ENCODE results near the gene CENPX.

CENPX gene

DNA sequence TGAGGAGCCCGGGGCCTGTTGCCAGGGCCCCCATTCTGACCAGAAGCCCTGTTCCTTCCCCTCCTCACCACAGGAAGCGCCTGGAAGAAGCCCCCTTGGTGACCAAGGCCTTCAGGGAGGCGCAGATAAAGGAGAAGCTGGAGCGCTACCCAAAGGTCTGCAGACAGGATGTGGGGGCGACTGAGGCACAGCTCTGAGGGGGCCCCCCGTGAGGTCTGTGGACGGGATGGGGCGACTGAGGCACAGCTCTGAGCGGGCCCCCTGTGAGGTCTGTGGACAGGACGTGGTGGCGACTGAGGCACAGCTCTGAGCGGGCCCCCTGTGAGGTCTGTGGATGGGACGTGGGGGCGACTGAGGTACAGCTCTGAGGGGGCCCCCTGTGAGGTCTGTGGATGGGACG lies 13.3 kb downstream of the CENPX start:
- no peak for DNase-seq

DNA sequence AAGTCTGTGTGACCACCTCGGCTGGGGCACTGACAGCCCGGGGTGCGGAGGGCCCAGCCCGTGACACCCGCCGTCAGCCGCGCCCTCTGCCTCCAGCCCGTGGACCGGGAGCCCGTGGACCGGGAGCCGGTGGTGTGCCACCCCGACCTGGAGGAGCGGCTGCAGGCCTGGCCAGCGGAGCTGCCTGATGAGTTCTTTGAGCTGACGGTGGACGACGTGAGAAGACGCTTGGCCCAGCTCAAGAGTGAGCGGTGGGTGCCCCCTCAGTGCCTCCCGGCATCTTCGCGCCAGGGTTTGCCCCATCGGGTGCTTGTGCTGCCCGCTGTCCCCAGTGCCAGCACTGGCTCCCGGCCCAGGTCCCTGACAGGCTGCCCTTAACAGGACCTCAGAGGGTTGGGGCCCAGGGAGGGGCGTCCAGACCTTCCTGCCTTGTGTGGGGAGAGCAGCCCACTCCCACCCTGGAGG lies 13.7 kb downstream of the CENPX start:
- DNase-seq = no peak

DNA sequence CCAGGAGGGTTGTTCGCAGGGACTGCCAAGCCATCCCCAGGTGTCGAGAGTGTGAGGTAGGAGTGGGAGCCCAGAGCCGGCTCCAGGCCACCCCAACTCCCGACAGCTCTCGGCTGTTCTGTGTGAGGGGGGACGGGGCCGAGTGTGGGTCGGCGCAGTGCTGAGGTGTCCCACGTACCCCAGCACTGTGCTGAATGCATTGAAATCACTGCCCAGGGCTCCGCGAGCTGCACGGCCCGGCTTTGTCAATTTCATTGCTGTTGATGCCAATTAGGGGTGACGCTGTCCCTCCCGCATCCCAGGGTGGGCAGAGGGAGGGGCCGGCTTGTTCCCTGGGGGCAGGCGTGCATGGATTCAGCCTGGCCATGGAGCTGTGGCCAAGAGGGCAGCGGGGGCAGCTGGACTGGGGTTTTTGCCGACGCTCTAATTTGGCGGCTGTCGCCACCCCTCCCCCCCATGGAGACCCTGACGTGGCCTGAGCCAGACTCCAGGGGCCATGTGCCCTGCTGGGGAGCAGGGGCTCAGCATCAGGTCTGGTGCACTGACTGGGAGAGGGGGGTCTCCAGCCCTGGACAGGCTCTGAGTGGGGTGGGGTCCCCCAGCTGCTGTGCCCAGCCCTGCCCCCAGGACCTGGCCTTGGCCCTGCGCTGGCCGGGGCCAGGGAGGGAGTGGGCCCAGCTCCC lies 14.3 kb downstream of the CENPX start:
- no peak for DNase-seq

DNA sequence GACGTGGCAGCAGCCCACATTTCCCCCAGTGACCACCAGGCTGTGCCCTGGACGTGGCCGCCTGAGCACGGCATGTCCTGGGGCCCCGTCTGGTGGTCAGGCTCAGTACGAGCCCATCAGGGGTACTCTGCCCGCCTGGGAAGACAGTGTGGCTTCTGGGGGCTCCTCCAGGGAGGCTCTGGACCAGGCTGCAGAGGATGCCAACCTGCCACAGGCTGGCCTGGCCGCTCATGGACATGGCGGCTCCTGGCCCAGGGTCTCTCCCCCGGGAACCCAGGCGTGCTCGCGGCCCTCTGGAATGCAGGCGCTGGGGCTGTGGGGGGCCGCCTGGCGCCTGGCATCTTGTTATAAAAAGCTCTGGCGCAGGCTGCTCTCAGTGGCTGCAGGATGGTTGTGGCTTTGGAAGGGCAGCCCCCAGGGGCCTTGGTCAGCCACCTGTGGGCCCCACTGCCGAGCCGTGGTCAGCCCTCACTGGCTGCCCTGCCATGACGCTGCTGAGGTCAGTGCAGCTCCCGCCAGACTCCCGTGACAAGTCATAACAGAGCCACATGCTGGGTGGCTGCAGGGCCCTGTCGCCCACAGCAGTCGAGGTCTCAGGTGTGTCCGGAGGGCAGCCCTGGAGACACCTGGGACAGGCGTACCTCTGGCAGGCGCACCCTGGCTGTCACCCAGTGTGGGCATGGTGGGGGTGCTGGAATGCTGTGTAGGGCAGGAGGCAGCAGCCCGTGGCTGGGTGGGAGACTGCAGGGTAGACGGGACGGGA lies 15.0 kb downstream of the CENPX start:
- DNase-seq = no peak

DNA sequence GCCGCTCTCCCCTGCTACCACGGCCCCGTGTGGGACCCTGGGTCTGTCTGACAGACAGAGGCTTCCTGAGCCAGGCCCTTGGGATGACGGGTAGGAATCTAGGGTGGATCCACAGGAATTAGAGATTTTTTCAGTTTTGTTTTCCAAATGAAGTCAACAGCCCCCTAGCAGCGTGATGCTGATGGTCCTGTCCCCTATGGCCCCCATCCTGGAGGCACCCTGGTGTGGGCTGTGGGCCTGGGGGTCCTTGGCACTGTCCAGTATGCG lies 15.5 kb downstream of the CENPX start:
- DNase-seq = no peak

DNA sequence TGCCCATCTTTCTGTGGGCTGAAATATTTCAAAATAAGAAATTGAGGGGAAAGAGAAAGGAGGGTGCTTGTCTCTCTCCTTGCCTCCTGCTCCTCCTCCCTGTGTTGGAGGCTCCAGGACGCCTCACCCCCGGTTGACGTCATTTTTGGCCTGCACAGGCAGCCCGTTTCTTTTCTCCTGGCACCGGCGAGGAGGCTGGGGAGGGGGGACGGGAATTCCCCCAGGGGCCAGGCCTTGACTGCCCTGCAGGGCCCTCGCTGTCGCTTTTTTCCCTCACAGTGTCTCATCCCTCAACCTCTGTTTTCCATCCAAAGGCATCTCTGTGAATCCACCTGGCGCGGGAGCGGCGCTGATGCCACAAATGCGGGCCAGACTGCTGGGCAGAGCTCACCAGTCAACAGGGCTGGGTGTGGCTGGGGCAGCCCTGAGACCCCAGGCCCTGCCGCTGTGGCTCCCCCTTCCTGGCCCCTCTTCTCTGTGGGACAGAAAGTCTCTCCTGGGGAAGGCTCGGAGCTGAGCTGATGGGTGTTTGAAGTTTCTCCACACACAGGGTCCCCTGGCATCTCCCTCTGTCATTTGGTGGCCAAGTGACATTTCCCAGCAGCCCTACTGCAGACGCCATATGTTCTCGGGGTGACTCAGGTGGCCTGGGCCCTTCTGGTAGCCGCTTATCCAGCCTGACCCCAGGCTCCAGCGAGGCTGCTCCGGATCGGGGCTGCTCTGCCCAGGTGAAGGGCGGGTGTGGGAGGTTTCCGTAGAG lies 16.0 kb downstream of the CENPX start:
- DNase-seq = no peak

DNA sequence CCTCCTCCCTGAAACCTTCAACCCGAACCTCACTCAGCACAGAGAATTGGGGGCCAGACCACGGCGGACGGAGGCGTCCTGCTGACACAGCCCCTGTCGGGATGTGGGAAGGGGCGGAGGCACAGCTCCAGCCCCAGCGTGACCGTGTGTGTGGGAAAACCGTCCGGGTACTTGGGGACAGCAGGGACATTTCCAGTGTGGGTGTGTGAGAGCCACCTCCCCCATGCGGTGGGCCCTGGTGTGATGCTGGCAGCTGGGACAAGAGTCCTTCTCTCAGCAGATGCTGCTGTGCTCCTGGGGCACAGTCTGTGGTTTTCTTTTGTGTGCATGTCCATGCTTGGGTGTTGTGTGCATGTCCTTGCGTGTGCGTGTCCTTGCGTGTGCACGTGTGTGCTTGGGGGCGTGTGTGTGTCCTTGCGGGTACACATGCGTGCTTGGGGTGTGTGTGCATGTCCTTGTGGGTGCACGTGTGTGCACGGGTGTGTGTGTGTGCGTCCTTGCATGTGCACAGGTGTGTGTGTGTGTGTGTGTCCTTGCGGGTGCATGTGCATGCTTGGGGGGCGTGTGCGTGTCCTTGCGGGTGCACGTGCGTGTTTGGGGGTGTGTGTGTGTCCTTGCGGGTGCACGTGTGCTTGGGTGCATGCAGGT lies 16.9 kb downstream of the CENPX start:
- no peak for DNase-seq

DNA sequence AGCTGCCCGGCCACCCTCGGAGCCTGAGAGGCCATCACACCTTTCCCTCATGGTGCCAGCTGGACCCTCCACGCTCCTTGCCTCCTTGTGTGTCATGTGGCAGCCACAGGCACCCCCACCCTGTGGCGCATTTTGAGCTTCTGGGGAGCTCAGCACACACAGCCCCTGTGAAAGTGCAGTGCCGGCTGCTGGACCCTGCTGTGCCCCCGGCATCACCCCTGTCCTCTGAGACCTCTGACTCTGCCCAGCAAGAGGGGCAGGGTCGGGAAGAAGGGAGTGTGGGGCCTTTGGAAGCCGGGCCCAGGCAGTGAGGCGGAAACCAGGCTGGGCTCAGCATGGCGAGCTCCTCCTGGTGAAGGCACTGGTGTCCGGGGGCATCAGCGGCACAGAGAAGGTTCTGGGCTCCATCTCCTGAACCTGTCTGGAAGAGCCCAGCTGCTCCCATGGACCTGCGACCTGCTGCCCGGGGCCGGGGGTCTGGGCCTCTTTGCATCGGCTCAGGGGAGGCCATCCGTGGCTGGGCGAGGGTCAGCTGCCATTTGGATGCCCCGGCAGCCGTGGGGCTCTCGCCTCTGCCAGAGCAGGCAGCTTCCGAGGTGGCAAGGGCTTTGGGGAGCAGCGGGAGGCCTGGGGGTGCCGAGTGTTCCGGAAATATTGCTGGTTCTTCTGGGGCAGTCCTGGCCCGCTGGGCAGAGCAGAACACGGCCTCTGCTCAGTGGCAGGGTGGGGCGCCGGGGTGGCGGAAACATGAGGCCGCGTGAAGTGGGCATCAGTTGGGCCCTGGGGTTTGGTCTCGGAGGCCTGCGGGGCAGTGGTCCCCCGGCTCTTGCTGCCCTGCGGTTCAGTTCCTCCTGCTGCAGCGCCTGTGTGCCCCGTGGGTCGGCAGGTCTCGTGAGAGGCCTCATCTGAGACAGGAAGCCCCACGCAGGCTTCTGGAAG lies 17.9 kb downstream of the CENPX start:
- DNase-seq = no peak

DNA sequence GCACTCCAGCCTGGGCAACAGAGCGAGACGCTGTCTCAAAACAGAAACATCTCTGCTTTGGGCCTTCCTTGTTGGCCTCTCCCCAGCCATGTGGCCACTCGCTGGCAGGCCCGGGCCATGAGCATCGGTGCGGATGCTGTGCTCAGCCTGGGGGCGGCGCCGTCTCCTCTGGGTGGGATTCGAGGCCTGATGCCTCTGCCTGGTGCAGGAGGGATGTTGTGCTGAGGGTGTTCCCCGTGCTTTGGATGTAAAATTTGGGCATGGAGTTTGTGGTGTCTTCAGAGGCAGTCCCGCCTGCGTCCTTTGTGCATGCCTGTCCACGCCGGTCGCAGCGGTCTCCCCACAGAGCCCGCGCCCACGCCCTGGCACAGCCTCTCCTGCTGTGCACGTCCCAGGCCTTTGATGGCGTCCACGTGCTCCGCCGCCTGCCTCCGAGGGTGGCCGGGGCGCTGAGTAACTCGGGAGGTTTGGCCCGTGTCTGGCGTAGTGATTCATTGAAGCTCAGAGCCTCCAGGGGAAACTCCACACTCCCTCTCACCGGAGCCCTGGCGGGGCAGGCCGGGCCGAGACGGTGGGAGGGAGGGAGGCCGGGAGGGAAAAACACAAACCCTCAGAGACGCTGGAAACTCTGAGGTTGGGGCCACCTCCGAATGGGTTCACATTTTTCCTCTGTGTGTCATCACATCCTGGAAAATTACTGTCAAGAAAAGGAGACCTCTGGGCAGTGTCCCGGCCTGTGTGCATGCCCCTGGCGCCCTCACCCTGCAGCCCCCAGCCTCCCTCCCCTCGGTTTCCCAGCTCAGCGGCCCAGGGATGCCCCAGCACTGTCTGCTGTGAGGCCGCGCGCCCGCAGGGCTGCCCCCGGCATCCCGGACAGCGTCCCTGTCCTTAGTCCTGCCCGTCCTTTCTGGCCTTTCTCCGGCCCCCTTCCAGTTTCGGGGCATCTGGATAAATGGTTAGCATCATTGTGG lies 19.0 kb downstream of the CENPX start:
- no peak for DNase-seq

DNA sequence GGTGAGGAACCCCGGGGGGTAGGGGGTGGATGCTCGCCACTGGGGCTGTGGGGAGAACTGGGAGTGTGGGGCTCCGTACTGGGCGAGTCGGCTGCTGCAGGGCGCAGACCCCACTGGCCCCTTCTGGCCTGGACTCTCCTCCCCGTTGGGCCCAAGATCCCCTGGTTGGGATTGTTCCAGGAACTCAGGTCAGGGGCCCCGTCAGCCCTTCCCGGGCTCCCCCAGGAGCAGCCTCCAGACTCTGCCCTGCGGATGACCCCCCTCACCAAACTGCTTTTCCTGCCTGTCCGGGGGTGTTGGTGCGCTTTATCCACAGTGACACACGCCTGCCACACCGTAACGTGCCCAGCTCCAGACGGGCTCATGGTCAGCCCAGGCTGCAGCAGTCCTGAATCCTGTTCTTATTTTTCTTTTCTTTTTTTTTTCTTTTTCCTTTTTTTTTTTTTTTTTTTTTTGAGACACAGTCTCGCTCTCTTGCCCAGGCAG lies 21.1 kb downstream of the CENPX start:
- no peak for DNase-seq

DNA sequence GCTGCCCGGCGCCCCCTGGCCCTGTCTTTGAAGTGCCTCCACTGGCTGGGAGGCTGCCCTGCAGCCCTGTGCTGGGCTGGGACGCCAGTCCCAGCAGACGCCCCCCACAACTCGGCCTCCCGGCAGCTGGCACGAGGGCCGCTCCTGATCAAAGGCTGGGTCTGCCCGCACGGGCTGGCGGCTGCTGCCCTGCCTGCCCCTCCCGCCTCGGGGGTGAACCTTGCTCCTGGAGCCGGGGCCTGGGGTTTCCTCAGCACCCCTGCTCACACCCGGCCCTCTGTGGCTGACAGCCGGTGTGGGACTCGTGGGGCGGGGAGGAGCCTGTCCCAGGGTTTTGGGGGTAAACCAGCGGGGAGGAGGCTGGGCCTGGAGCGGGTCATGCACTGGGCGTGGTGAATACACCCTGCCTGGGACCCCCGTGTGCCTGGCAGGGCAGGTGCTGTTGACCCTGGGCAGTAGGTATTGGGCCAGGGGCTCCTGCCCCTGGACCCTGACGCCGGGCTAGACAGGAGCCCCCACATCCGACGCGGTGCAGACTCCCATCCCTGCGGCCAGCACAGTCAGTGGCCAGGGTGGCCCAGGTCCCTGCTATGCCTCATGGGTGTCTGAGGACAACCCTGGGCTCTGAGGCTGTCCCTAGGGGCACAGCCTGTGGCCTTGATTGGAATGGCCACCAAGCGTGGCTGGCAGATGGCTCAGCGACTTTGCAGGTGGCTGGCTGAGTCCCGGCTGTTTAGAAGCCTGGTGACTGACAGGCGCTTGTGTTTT lies 21.7 kb downstream of the CENPX start:
- DNase-seq = no peak

DNA sequence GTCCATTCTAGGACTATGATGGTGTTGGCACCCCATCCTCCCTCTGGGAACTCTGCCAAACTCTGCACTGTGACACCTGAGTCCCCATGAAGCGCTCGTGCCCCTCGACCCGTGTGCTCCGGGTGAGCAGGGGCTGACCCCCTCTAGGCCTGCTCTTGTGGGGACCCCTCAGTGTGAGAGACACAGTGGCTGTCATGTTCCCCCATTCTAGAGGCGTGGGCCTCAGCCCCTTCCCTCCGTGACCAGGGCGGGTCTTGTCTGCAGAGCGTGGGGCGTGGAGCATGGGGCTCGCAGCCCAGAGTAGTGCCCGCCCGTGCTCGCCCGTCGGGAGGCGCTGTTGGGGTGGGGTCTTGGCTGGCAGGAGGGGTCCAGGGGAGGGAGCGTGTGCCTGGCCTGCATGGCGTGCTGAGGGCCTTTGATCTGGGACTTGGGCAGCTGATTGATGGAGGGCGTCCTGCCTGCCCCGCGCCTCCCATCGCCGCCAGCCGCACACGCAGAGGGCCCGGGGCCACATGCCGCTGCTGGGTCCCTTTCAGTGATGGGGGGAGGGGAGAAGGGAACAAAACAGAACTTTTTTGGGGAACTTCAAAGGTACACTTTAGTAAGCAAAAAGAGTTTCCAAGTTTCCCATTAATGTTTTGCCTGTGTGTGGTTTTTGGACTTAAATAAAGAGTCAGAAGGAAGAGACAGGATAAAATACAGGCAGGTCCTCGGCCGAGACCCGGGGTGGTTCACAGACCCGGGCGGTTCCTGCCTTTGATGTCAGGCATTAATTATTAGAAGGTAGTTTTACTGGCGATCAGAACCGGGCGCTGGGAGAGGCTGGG lies 22.5 kb downstream of the CENPX start:
- no peak for DNase-seq

DNA sequence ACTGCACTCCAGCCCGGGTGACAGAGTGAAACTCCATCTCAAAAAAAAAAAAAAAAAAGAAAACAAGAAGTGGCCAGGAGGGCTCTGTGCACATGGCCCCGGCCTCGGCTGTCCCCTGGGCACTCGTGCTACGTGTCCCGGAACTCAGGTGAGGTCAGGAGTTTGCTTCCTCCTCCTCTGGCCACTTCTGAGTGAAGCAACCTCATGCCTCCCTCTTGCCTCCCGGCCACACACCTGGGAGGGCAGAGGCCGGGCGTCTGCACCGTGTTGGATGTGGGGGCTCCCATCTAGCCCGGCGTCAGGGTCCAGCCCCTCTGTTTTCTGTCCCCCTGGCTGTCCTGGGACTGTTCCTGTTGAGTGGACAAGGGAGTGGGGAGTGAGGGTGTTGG lies 23.1 kb downstream of the CENPX start:
- DNase-seq = no peak

DNA sequence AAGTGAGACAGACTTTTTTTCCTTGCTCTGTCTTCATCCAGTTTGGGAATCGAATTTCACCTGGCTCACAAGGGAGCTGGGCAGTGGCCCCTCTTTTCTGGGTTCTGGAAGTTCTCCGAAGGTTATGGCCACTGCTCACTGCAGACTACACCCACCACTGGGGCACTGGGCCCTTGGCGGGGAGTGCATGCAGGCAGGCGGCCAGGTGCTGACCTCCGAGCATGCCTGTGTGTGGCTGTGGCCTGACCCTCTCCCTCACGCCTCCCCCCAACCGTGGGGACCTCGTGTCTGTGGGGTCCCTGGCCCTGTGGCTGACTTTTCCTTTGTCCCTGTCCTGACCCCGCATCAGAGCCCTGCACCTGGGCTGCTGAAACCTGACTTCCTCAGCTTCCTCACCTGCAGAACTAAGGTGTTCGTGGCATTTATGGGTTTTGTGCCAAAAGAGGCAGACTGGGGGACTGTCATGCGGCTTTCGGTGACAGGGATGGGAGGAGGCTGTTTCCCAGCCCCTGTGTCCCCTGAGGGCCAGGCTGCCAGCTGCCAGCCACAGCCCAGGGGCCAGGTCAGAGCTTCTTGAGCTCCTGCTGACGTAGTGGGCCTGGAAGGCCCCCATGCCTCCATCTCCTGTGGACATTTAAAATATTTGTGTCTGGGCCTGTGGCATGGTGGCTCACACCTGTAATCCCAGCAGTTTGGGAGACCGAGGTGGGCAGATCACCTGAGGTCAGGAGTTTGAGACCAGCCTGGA lies 23.8 kb downstream of the CENPX start:
- no peak for DNase-seq

DNA sequence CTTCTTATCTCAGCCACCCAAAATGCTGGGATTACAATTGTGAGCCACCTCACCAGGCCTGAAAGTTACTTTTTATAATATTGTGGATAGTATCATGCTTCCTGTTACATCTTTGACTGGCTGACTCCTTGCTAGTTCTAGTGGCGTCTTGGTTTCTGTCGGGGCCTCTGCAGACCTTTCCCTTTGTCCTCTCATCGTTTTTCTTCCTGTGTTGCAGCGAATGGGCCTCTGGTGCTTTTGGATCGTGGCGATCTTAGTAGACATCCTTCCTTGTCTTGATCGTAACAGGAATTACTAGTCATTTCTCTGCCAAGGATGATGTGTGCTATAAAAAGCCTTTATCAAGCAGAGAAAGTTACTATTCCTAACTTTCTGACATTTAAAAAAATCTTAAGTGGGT lies 24.5 kb downstream of the CENPX start:
- DNase-seq = no peak

DNA sequence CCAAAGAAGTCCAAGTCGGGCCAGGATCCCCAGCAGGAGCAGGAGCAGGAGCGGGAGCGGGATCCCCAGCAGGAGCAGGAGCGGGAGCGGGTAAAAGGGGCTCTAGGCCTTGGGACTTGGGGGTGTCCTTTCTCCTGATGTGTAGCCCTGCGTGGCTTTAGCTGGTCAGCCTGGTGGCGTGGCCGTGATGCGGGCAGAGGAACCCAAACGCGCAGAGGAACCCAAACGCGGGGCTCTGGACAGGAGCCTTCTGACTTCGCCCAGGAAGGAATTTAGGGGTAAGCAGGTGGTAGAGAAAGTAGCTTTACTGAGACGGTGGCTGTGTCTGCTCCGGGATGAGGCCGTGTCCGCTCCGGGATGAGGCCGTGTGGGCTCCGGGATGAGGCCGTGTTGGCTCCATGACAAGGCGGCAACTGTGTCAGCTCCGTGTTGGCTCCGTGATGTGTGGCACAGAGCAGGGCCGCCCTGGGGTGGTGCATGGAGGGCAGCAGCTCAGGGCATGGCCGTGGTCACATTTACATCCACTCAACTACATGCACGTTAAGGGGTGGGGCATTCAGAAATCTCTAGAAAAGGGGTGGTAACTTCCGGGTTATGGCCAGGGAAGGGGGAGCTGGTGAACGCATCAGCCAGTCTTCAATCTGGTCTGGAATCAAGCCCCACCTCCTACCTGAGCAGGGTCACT lies 25.8 kb downstream of the CENPX start:
- no peak for DNase-seq

DNA sequence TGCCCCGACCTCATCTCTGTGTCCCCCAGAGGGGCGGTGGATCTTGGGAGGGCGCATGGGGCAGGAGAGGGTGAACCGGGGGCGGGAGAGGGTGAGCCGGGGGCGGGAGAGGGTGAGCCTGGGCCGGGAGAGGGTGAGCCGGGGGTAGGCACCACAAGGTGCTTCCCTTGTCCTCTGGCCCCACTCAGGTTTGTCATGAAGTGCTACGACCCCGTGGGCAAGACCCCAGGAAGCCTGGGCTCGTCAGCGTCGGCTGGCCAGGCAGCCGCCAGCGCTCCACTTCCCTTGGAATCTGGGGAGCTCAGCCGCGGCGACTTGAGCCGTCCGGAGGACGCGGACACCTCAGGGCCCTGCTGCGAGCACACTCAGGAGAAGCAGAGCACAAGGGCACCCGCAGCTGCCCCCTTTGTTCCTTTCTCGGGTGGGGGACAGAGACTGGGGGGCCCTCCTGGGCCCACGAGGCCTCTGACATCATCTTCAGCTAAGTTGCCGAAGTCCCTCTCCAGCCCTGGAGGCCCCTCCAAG lies 26.4 kb downstream of the CENPX start:
- DNase-seq = no peak
